Mucosa of descending colon (tissue), 3 donors: ENCODE data around the gene GALNT12. TPM values are rescaled to one million over a fixed set of nuclear protein-coding genes. Genes with fewer than 3 reads are reported as not detected.

Source experiments
- ATAC-seq: fragments of 200-7000 bp; cut with Tn5 transposase; one replicate; pipeline ENCODE4 v1.9.1; 2020; ENCODE audit warnings: mild to moderate bottlenecking, moderate library complexity
- DNase-seq, 3 donors: peaks; one replicate each; pipeline ENCODE4 v3.0.0-alpha.2; 2020
- H3K36me3 ChIP-seq: fragments of 200-600 bp; one replicate; pipeline ENCODE4 v1.8.0; 2021; ENCODE audit warnings: low read depth, mild to moderate bottlenecking
- H3K4me1 ChIP-seq: fragments of 200-600 bp; one replicate; pipeline ENCODE4 v1.8.0; 2021; ENCODE audit warnings: low read depth, mild to moderate bottlenecking
- H3K4me3 ChIP-seq: fragments of 200-600 bp; one replicate; pipeline ENCODE4 v1.8.0; 2021; ENCODE audit warnings: mild to moderate bottlenecking
- H3K9me3 ChIP-seq: fragments of 200-600 bp; one replicate; pipeline ENCODE4 v1.8.0; 2021; ENCODE audit warnings: mild to moderate bottlenecking
- intact Hi-C, 2 donors: fragments of 100-400 bp; cut with DNase I in 1 of 2; cut with micrococcal nuclease in 1 of 2; formaldehyde crosslinking; loops; one replicate each; pipeline versions ENCODE4 v1.11.0 to v1.11.1; 2022; cut with DNase I, micrococcal nuclease
- total RNA-seq, 3 donors: library from RNA; stranded (reverse); fragmentation: NEBNext Ultra II Directional in 2 of 3; extraction: Animal tissue kit (Norgen Biotek cat#: 25700) in 2 of 3; gene quantifications; one replicate each; pipeline versions ENCODE4 v1.2.1 to v1.2.4, GENCODE V29; 2021 to 2023
- TF ChIP-seq, protein P1 (sequence below): fragments of 200-600 bp; IDR thresholded peaks from one replicate; pipeline ENCODE4 v1.8.0; 2022; ENCODE audit warnings: antibody characterized with exemption, mild to moderate bottlenecking
- donor health status: DM: no; HTN: no; CAD: no; lungs with moderate emphysema.
- donor health status: DM: no; HTN: no; CAD: no.
- donor health status: DM: no; HTN: yes; CAD: no.

The GALNT12 gene
- total RNA-seq, 3 donors from 2014 or later: 54.6 to 139 (median 121) TPM

- Histone ChIP-seq H3K9me3 (no peaks in the 10 kb centered on the region), H3K36me3 (peaks cover 5% of the 10 kb centered on the region), H3K4me3 (no peak overlapping the region), H3K4me1 (no peaks in the 10 kb centered on the region)
- no peak for ATAC-seq
- intact Hi-C loops: no loop called here
- no peak for DNase-seq
- TF ChIP-seq, protein P1, sequence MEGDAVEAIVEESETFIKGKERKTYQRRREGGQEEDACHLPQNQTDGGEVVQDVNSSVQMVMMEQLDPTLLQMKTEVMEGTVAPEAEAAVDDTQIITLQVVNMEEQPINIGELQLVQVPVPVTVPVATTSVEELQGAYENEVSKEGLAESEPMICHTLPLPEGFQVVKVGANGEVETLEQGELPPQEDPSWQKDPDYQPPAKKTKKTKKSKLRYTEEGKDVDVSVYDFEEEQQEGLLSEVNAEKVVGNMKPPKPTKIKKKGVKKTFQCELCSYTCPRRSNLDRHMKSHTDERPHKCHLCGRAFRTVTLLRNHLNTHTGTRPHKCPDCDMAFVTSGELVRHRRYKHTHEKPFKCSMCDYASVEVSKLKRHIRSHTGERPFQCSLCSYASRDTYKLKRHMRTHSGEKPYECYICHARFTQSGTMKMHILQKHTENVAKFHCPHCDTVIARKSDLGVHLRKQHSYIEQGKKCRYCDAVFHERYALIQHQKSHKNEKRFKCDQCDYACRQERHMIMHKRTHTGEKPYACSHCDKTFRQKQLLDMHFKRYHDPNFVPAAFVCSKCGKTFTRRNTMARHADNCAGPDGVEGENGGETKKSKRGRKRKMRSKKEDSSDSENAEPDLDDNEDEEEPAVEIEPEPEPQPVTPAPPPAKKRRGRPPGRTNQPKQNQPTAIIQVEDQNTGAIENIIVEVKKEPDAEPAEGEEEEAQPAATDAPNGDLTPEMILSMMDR: no peak
Measured at GRCh38 chr9:98846879-98847278, 39.4 kb downstream of the GALNT12 start.

DNA sequence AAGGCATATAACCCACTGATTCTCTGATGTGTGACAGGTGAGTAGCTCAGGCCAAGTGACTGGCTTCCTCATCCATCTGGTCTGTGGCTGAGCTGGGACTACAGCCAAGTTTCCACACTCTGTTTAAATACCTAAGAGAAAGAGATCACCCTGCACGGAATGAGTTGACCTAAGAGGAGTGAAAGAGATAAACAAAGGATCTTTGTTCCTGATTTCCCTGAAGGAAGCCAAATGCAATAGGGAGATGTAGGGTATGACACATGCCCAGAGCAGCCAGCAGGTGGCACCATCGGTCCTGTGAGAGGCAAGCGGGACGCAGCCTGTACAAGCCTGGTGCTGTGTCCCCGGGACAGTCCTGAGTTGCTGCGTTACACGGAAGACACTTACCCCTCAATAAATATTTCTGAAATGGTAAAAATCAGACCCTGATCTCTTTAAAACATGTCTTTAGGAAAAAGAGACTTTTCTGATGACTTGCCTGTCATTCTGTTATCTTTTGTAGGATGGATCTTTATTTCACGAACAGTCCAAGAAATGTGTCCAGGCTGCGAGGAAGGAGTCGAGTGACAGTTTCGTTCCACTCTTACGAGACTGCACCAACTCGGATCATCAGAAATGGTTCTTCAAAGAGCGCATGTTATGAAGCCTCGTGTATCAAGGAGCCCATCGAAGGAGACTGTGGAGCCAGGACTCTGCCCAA lies 41.1 kb downstream of the GALNT12 start:
- H3K36me3 ChIP-seq: peaks cover 5% of the 10 kb centered on the region
- TF ChIP-seq, protein P1: peak; percentile 77
- ATAC-seq: peak; percentile 99
- no peaks in the 10 kb centered on the region for H3K4me1 ChIP-seq
- H3K4me3 ChIP-seq: no peak overlapping the region
- H3K9me3 ChIP-seq: no peaks in the 10 kb centered on the region
- peak; percentile 93 to 94 (median 94) for DNase-seq
- intact Hi-C loops: no loop called here

- intact Hi-C loops: no loop called here
Measured at GRCh38 chr9:98849563-98849962, 42.1 kb downstream of the GALNT12 start.

DNA sequence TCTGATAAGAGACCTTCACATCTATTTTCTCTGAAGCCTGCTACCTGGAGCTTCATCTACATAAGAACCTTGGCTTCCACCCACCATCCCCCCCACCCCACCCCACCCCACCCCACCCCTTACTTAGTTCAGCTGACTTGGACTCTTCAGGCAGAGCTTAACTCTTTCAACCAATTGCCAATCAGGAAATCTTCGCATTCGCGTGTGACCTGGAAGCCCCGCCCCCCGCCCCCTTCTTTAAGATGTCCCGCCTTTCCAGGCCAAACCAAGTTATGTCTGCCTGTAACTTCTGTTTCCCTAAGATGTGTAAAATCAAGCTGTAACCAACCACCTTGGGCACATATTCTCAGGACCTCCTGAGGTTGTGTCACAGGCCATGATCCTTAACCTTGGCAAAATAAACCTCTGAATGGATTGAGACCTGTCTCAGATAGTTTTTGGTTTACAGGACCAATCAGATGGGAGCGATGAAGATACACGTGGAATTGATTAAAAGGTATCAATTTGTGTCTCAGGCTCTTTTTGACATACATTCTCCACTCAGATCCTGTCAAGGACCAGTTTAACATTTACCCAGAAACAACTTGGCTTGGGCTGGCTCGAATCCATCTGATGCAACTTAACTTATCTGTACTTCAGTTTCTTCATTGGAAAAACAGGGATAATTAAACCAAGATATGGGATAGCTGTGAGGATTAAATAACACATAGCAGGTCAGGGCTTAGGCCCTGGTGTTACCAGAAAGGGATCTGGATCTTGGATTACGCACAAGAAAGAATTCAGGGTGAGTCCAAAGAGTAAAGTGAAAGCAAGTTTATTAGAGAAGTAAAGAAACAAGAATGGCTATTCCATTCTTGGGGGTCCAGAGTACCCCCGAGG lies 43.6 kb downstream of the GALNT12 start:
- no peaks in the 10 kb centered on the region for H3K4me1 ChIP-seq
- H3K9me3 ChIP-seq: no peaks in the 10 kb centered on the region
- H3K36me3 ChIP-seq: peaks cover 5% of the 10 kb centered on the region
- ATAC-seq (no peak), DNase-seq (no peak)
- intact Hi-C loops: loop anchor here in 1 of 2 donors (10.0 kb wide), 1 partner anchor 294 kb away; no protein-coding TSS in a partner anchor
- TF ChIP-seq, protein P1: no peak
- H3K4me3 ChIP-seq: no peak overlapping the region

More at GRCh38 chr9:98849563-98849962, 42.1 kb downstream of the GALNT12 start:
- ATAC-seq (no peak), DNase-seq (no peak)
- no peaks in the 10 kb centered on the region for H3K4me1 ChIP-seq
- TF ChIP-seq, protein P1: no peak
- no peaks in the 10 kb centered on the region for H3K9me3 ChIP-seq
- H3K4me3 ChIP-seq: no peak overlapping the region
- H3K36me3 ChIP-seq: peaks cover 5% of the 10 kb centered on the region

GRCh38 chr9:98851730-98852459 lies 44.4 kb downstream of the GALNT12 start:
- intact Hi-C loops: loop anchor here in 1 of 2 donors (10.0 kb wide), 1 partner anchor 293 kb away; no protein-coding TSS in a partner anchor
- no peak overlapping the region for H3K4me3 ChIP-seq
- TF ChIP-seq, protein P1: no peak
- H3K36me3 ChIP-seq: peaks cover 5% of the 10 kb centered on the region
- DNase-seq: no peak
- H3K9me3 ChIP-seq: no peaks in the 10 kb centered on the region
- ATAC-seq: no peak
- no peaks in the 10 kb centered on the region for H3K4me1 ChIP-seq
